ENCODE data around the gene MAL.

Gene MAL

GRCh38 chr2:95057535-95058370, 32.2 kb downstream of the MAL start:
- H3K27me3 ChIP-seq (ENCODE audit: insufficient read depth, poor library complexity, severe bottlenecking): peaks cover 3% of the 10 kb centered on the region
- TF ChIP-seq POLR2AphosphoS5 (IDR thresholded peaks at IDR 0.05; ENCODE audit: low read depth) (no peak), GABPA (IDR thresholded peaks at IDR 0.05; ENCODE audit: low read depth) (no peak), SPI1 (IDR thresholded peaks at IDR 0.05; ENCODE audit: borderline replicate concordance, low read depth) (no peak), REST (IDR thresholded peaks at IDR 0.05; ENCODE audit: insufficient replicate concordance, low read depth) (no peak)
- TF ChIP-seq, protein P1, sequence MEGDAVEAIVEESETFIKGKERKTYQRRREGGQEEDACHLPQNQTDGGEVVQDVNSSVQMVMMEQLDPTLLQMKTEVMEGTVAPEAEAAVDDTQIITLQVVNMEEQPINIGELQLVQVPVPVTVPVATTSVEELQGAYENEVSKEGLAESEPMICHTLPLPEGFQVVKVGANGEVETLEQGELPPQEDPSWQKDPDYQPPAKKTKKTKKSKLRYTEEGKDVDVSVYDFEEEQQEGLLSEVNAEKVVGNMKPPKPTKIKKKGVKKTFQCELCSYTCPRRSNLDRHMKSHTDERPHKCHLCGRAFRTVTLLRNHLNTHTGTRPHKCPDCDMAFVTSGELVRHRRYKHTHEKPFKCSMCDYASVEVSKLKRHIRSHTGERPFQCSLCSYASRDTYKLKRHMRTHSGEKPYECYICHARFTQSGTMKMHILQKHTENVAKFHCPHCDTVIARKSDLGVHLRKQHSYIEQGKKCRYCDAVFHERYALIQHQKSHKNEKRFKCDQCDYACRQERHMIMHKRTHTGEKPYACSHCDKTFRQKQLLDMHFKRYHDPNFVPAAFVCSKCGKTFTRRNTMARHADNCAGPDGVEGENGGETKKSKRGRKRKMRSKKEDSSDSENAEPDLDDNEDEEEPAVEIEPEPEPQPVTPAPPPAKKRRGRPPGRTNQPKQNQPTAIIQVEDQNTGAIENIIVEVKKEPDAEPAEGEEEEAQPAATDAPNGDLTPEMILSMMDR (IDR thresholded peaks at IDR 0.05; ENCODE audit: insufficient read depth, low read length): no peak
- DNase-seq (ENCODE audit: low read depth in 1 of 2, low spot score in 1 of 2): no peak
- no peak overlapping the region for H3K4me3 ChIP-seq (replicated peaks; ENCODE audit: insufficient read depth, low read length)
- no peak overlapping the region for H3K27ac ChIP-seq (replicated peaks)

DNA sequence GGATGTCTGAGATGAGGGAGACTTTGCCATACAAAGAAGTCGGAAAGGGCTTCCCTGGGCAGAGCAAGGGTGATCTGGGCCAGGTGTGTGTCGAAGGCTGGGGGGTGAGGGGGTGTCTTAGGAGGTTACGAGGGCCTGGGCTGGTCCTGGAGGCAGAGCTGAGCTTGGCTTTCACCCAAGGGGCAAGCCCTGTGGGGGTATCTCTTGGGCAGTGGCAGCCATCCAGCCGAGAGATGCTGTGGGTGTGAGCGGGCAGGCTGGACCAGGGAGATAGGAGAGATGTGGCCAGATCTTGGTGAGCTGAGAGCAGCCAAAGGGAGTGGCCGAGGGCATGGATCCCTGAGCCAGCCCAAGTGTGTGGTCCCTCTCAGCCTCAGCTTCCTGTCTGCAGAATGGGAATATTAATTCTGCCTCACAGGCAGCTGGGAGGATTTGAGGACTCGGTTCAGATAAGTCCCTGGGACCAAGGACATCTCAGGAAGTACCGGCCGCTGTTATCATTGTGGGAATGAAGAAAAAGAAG, 33.0 kb downstream of the MAL start:
- Histone ChIP-seq H3K27ac (replicated peaks) (no peak overlapping the region), H3K27me3 (ENCODE audit: insufficient read depth, poor library complexity, severe bottlenecking) (peaks cover 3% of the 10 kb centered on the region), H3K4me3 (replicated peaks; ENCODE audit: insufficient read depth, low read length) (no peak overlapping the region)
- no peak for DNase-seq (ENCODE audit: low read depth in 1 of 2, low spot score in 1 of 2)
- TF ChIP-seq GABPA (IDR thresholded peaks at IDR 0.05; ENCODE audit: low read depth) (no peak), POLR2AphosphoS5 (IDR thresholded peaks at IDR 0.05; ENCODE audit: low read depth) (no peak), REST (IDR thresholded peaks at IDR 0.05; ENCODE audit: insufficient replicate concordance, low read depth) (no peak), SPI1 (IDR thresholded peaks at IDR 0.05; ENCODE audit: borderline replicate concordance, low read depth) (no peak)
- TF ChIP-seq, protein P1 (IDR thresholded peaks at IDR 0.05; ENCODE audit: insufficient read depth, low read length): no peak

GRCh38 chr2:95058989-95059641, 33.6 kb downstream of the MAL start:
- Histone ChIP-seq H3K27ac (replicated peaks) (no peak overlapping the region), H3K4me3 (replicated peaks; ENCODE audit: insufficient read depth, low read length) (no peak overlapping the region), H3K27me3 (ENCODE audit: insufficient read depth, poor library complexity, severe bottlenecking) (peaks cover 3% of the 10 kb centered on the region)
- no peak for DNase-seq (ENCODE audit: low read depth in 1 of 2, low spot score in 1 of 2)
- no peak for TF ChIP-seq GABPA (IDR thresholded peaks at IDR 0.05; ENCODE audit: low read depth)
- no peak for TF ChIP-seq POLR2AphosphoS5 (IDR thresholded peaks at IDR 0.05; ENCODE audit: low read depth)
- no peak for TF ChIP-seq SPI1 (IDR thresholded peaks at IDR 0.05; ENCODE audit: borderline replicate concordance, low read depth)
- TF ChIP-seq, protein P1 (IDR thresholded peaks at IDR 0.05; ENCODE audit: insufficient read depth, low read length): no peak
- no peak for TF ChIP-seq REST (IDR thresholded peaks at IDR 0.05; ENCODE audit: insufficient replicate concordance, low read depth)

All from HL-60 (cell line).